K562 (cell line): Measurements from ENCODE around the gene CUL2. TPM values are rescaled to one million over a fixed set of nuclear protein-coding genes. Genes with fewer than 3 reads are reported as not detected.
A peak's percentile ranks its signal among the peaks of the same experiment; 100 is the strongest.

Source experiments
- ATAC-seq: fragments of 200-7000 bp; cut with Tn5 transposase; 3 replicates; pipeline ENCODE4 v1.9.1; 2020; ENCODE audit warnings: moderate library complexity
- BruUV-seq: library from RNA; stranded (reverse); fragments of 400-500 nt; replicated peaks from 2 replicates; lab custom pipeline; 2021; lab: Mats Ljungman, UMichigan
- CTCF ChIA-PET: fragments of 300-600 bp; formaldehyde crosslinking; extraction: SDS; loops from one replicate; lab custom pipeline; 2021; ENCODE audit warnings: low intra/inter-chr PET ratio; lab: Yijun Ruan, JAX
- POLR2A ChIA-PET: fragments of 300-600, 350-650 bp; sonication (Branson Sonifier 250); formaldehyde crosslinking; extraction: SDS; loops from one replicate; lab custom pipeline; 2021; ENCODE audit warnings: antibody characterized with exemption, inconsistent platforms; lab: Yijun Ruan, JAX
- DNase-seq, 4 experiments: peaks; one replicate each; pipeline versions ENCODE4 v3.0.0 to v3.0.0-alpha.2; 2011 to 2018; ENCODE audit warnings: low spot score in 3 of 4, mixed read lengths in 3 of 4; ENCODE audit errors: extremely low read depth in 1 of 4
- FAIRE-seq: peaks from 2 replicates; lab custom pipeline; 2011; peaks lifted over from hg19 to GRCh38; lab: Jason Lieb, UNC
- H2AFZ ChIP-seq: 2 replicates; pipeline ENCODE4 v1.6.0; 2011; ENCODE audit warnings: low read depth, low read length, control low read depth, inconsistent platforms
- H3K27ac ChIP-seq: fragments of 200-600 bp; 3 replicates; pipeline ENCODE4 v1.8.0; 2011; ENCODE audit warnings: low read depth, mild to moderate bottlenecking, control low read depth, inconsistent platforms, low read length, moderate library complexity, mixed read lengths; ENCODE audit errors: extremely low read depth
- H3K27me3 ChIP-seq, 2 experiments: fragments of 300-600 bp in 1 of 2; 2 replicates in 1 of 2; 3 replicates in 1 of 2; pipeline versions ENCODE4 v1.6.0 to v1.8.0; 2011; ENCODE audit warnings: inconsistent platforms in 2 of 2, low read length in 2 of 2, mild to moderate bottlenecking in 1 of 2, mixed read lengths in 1 of 2, moderate library complexity in 1 of 2; ENCODE audit not compliant: control insufficient read depth in 2 of 2, insufficient read depth in 2 of 2
- H3K36me3 ChIP-seq: fragments of 300-600 bp; 3 replicates; pipeline ENCODE4 v1.8.0; 2011; ENCODE audit warnings: mild to moderate bottlenecking, low read length, inconsistent platforms; ENCODE audit not compliant: control insufficient read depth, insufficient read depth
- H3K4me1 ChIP-seq, 2 experiments: fragments of 200-600 bp in 1 of 2; replicated peaks in 1 of 2; 2 replicates in 1 of 2; 3 replicates in 1 of 2; pipeline versions ENCODE4 v1.5.1 to v1.8.0; 2011; ENCODE audit warnings: inconsistent platforms in 2 of 2, low read length in 2 of 2, mild to moderate bottlenecking in 1 of 2, mixed read lengths in 1 of 2, moderate library complexity in 1 of 2; ENCODE audit not compliant: control insufficient read depth in 2 of 2, insufficient read depth in 2 of 2
- H3K4me2 ChIP-seq: 2 replicates; pipeline ENCODE4 v1.6.1; 2011; ENCODE audit warnings: low read length, control low read depth, inconsistent platforms, mixed read lengths; ENCODE audit not compliant: insufficient read depth
- H3K4me3 ChIP-seq: fragments of 200-600 bp; sonication (generic), shearing (Covaris generic); 2 replicates; pipeline ENCODE4 v1.5.1; 2016; ENCODE audit warnings: control low read depth, inconsistent platforms
- H3K79me2 ChIP-seq: fragments of 200-600 bp; 3 replicates; pipeline ENCODE4 v1.8.0; 2011; ENCODE audit warnings: low read length, inconsistent platforms; ENCODE audit not compliant: control insufficient read depth, insufficient read depth
- H3K9ac ChIP-seq, 2 experiments: 2 replicates each; pipeline versions ENCODE4 v1.6.0 to v1.6.1; 2011; ENCODE audit warnings: low read depth in 2 of 2, low read length in 2 of 2, control low read depth in 1 of 2, inconsistent platforms in 1 of 2, mild to moderate bottlenecking in 1 of 2, mixed read lengths in 1 of 2; ENCODE audit not compliant: insufficient read depth in 1 of 2
- H3K9me1 ChIP-seq: one replicate; pipeline ENCODE4 v1.6.0; 2011; ENCODE audit warnings: inconsistent platforms, mild to moderate bottlenecking, low read length, moderate library complexity; ENCODE audit not compliant: control insufficient read depth, insufficient read depth
- H3K9me3 ChIP-seq: replicated peaks from 2 replicates; pipeline ENCODE4 v1.5.1; 2011; ENCODE audit warnings: low read depth, low read length, inconsistent platforms; ENCODE audit not compliant: control insufficient read depth, insufficient read depth
- H4K20me1 ChIP-seq: replicated peaks from 2 replicates; pipeline ENCODE4 v1.6.1; 2011; ENCODE audit warnings: low read length, inconsistent platforms, mixed read lengths; ENCODE audit not compliant: control insufficient read depth, insufficient read depth
- CBX3 ChIP-seq, 2 experiments: IDR thresholded peaks; 1 replicate in 1 of 2; 2 replicates in 1 of 2; pipeline ENCODE4 v1.6.1; 2012; ENCODE audit warnings: inconsistent platforms in 2 of 2, low read length in 2 of 2, borderline replicate concordance in 1 of 2, control low read depth in 1 of 2
- CBX5 ChIP-seq: IDR thresholded peaks from 2 replicates; pipeline ENCODE4 v1.6.1; 2014; ENCODE audit warnings: low read depth, borderline replicate concordance
- CREB1 ChIP-seq, 2 experiments: sonication (generic) in 1 of 2; formaldehyde crosslinking in 1 of 2; IDR thresholded peaks; 2 replicates each; pipeline versions ENCODE4 v1.6.1 to v1.8.0; 2012 to 2022; ENCODE audit warnings: inconsistent platforms in 1 of 2, mild to moderate bottlenecking in 1 of 2, missing genetic modification reagents in 1 of 2, moderate library complexity in 1 of 2
- ELF2 ChIP-seq: fragments of 250-450 bp; sonication (Bioruptor Pico); IDR thresholded peaks from 2 replicates; pipeline ENCODE4 v1.5.0; 2021; ENCODE audit warnings: mild to moderate bottlenecking
- HDAC3 ChIP-seq: fragments of 450-650 bp; IDR thresholded peaks from 2 replicates; pipeline ENCODE4 v1.6.1; 2018; ENCODE audit warnings: borderline replicate concordance, mild to moderate bottlenecking, moderate library complexity; ENCODE audit not compliant: partially characterized antibody
- HDAC8 ChIP-seq: fragments of 450-650 bp; IDR thresholded peaks from 2 replicates; pipeline ENCODE4 v1.6.1; 2016; ENCODE audit warnings: mild to moderate bottlenecking, missing genetic modification characterization, moderate library complexity, missing compliant biosample characterization
- PHTF2 ChIP-seq: fragments of 250-450 bp; sonication (Bioruptor Pico); IDR thresholded peaks from 2 replicates; pipeline ENCODE4 v1.5.0; 2021; ENCODE audit warnings: mild to moderate bottlenecking
- PPARD ChIP-seq: fragments of 250-450 bp; sonication (Bioruptor Pico); IDR thresholded peaks from 2 replicates; pipeline ENCODE4 v1.8.0; 2022; ENCODE audit warnings: inconsistent platforms, mild to moderate bottlenecking, moderate library complexity
- TAL1 ChIP-seq: fragments of 450-650 bp; IDR thresholded peaks from 2 replicates; pipeline ENCODE4 v1.6.1; 2016; ENCODE audit warnings: mild to moderate bottlenecking
- TRIM28 ChIP-seq: fragments of 450-650 bp; IDR thresholded peaks from 2 replicates; pipeline ENCODE4 v1.6.1; 2017
- ZFP30 ChIP-seq: fragments of 250-450 bp; sonication (Bioruptor Pico); IDR thresholded peaks from 2 replicates; pipeline ENCODE4 v1.8.0; 2022; ENCODE audit warnings: moderate library complexity, mild to moderate bottlenecking, inconsistent platforms, borderline replicate concordance
- ZKSCAN3 ChIP-seq: fragments of 250-450 bp; sonication (Bioruptor Pico); IDR thresholded peaks from 2 replicates; pipeline ENCODE4 v1.4.0; 2020
- ZNF140 ChIP-seq: fragments of 250-450 bp; sonication (Bioruptor Pico); IDR thresholded peaks from 2 replicates; pipeline ENCODE4 v1.8.0; 2021; ENCODE audit warnings: moderate library complexity, mild to moderate bottlenecking, inconsistent platforms
- WGBS: fragments of 100-300 bp; shearing (Covaris generic); methylation state at CpG from one replicate; pipeline ENCODE4 v1.1.6; 2016; ENCODE audit warnings: low coverage, mixed read lengths; ENCODE audit not compliant: insufficient coverage; ENCODE audit errors: missing lambda C conversion rate; 5-methylcytosine and 5-hydroxymethylcytosine counted together
- in situ Hi-C: fragments of 300-500 bp; cut with MboI; formaldehyde crosslinking; loops from 4 replicates; pipeline ENCODE4 v1.15.0; 2018; ENCODE audit warnings: inconsistent platforms, mixed read lengths
- intact Hi-C: fragments of 100-400 bp; cut with micrococcal nuclease; formaldehyde crosslinking; loops from 2 replicates; pipeline ENCODE4 v1.14.2; 2022
- polyA plus RNA-seq, 8 experiments: library from polyadenylated mRNA; depleted of rRNA in 4 of 8; stranded (reverse) in 5 of 8; unstranded in 3 of 8; fragments of >200 nt; fragmentation: Nextera tagmentation in 2 of 8; fragmentation: Illumina TruSeq in 1 of 8; extraction: Ambion mirVana in 2 of 8; extraction: Trizol in 1 of 8; gene quantifications; 2 replicates each; pipeline versions ENCODE4 v1.2.1 to v1.2.3, GENCODE V29; 2011 to 2014; ENCODE audit warnings: inconsistent platforms in 1 of 8, missing spikeins in 1 of 8
- total RNA-seq, 7 experiments: library from RNA; depleted of rRNA in 6 of 7; stranded (reverse); fragments of >200 nt in 6 of 7; fragmentation: Illumina TruSeq in 2 of 7; extraction: Trizol in 2 of 7; gene quantifications; 2 replicates each; pipeline versions ENCODE4 v1.2.1 to v1.2.3, GENCODE V29; 2011 to 2021; ENCODE audit warnings: low replicate concordance in 1 of 7
- TF ChIP-seq, protein P1 (sequence below): fragments of 450-650 bp; IDR thresholded peaks from 2 replicates; pipeline ENCODE4 v1.6.1; 2018; ENCODE audit warnings: mild to moderate bottlenecking, low read depth; ENCODE audit not compliant: partially characterized antibody
- TF ChIP-seq, protein P2 (sequence below): fragments of 250-450 bp; sonication (Bioruptor Pico); IDR thresholded peaks from 2 replicates; pipeline ENCODE4 v1.5.1; 2021; ENCODE audit warnings: mild to moderate bottlenecking

CUL2 gene
- total and polyA plus RNA-seq, 9 of the 15 experiments (the other 6 are each of a cell fraction or from before 2014, with no cell fraction given), result 17.3 to 46.3 (median 41.2) TPM

DNA sequence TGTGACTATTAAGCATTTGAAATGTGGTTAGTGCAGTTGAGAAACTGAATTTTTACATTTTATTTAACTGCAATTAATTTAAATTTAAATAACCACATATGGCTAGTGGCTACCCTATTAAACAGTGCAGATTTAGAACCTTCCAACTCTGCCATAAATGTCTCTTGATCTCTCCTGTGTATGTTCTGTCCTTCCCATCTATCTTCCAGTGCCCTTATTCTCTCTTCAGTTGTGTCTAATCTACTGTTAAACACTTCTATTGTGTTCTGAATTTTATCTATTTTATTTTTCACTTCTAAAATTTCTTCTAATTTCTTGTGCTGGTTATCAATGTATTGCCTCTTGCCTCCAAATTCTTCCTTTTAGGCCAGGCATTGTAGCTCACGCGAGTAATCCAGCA, 105.0 kb downstream of the CUL2 start:
- ChIA-PET POLR2A (no interaction called here), CTCF (no interaction called here)
- 26% methylated on average over 2 of the region's 2 CpGs for WGBS
- no peaks in the 10 kb centered on the region for H3K79me2 ChIP-seq
- H3K9me1 ChIP-seq, result no peaks in the 10 kb centered on the region
- in situ Hi-C loops, result loop anchor here (10.0 kb wide), 1 partner anchor 320 kb away; no protein-coding TSS in a partner anchor
- no TSS peak for BruUV-seq
- ATAC-seq (no peak), DNase-seq (no peak), FAIRE-seq (no peak)
- no peak overlapping the region for H3K4me2 ChIP-seq
- no peak overlapping the region for H3K9ac ChIP-seq
- H4K20me1 ChIP-seq, result no peaks in the 10 kb centered on the region
- H3K27ac ChIP-seq, result no peak overlapping the region
- 0 out of 5 replicates have a peak, but pooled peaks cover 0 to under 1% of the 10 kb centered on the region in 2 experiments for H3K27me3 ChIP-seq
- 0 out of 2 replicates have a peak, but pooled peaks cover 4% of the 10 kb centered on the region for H3K9me3 ChIP-seq
- intact Hi-C loops, result no loop called here
- H3K4me3 ChIP-seq, result no peak overlapping the region
- no peak overlapping the region for H2AFZ ChIP-seq
- H3K4me1 ChIP-seq, result no peaks in the 10 kb centered on the region
- H3K36me3 ChIP-seq, result no peaks in the 10 kb centered on the region
- TF ChIP-seq TAL1, result no peak
- no peak for TF ChIP-seq ZNF140 (CRISPR knock-in tag)
- no peak for TF ChIP-seq PHTF2 (CRISPR knock-in tag)
- no peak for TF ChIP-seq PPARD (CRISPR knock-in tag)
- TF ChIP-seq ELF2, result no peak
- TF ChIP-seq ZKSCAN3 (CRISPR knock-in tag), result no peak
- TF ChIP-seq CBX5, result peak; percentile 86; the same call in 1 of the 2 replicates
- TF ChIP-seq CREB1 (IDR thresholded peaks at IDR 0.05), result no peak
- TF ChIP-seq CREB1 (CRISPR knock-in tag; IDR thresholded peaks at IDR 0.05), result no peak
- peak; percentile 94 for TF ChIP-seq ZFP30 (CRISPR knock-in tag)
- peak; percentile 64; the same call in 1 of the 2 replicates for TF ChIP-seq TRIM28
- TF ChIP-seq, protein P1, sequence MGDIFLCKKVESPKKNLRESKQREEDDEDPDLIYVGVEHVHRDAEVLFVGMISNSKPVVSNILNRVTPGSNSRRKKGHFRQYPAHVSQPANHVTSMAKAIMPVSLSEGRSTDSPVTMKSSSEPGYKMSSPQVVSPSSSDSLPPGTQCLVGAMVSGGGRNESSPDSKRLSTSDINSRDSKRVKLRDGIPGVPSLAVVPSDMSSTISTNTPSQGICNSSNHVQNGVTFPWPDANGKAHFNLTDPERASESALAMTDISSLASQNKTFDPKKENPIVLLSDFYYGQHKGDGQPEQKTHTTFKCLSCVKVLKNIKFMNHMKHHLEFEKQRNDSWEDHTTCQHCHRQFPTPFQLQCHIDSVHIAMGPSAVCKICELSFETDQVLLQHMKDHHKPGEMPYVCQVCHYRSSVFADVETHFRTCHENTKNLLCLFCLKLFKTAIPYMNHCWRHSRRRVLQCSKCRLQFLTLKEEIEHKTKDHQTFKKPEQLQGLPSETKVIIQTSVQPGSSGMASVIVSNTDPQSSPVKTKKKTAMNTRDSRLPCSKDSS, result peak; percentile 88
- no peak for TF ChIP-seq HDAC3
- no peak for TF ChIP-seq HDAC8 (tag)
- TF ChIP-seq CBX3 (IDR thresholded peaks at IDR 0.05; ENCODE audit: borderline replicate concordance in 1 of 2, low read length in 2 of 2), result peak in 1 of 2 experiments; percentile 89; a peak in 2 of 3 replicates
- TF ChIP-seq, protein P2, sequence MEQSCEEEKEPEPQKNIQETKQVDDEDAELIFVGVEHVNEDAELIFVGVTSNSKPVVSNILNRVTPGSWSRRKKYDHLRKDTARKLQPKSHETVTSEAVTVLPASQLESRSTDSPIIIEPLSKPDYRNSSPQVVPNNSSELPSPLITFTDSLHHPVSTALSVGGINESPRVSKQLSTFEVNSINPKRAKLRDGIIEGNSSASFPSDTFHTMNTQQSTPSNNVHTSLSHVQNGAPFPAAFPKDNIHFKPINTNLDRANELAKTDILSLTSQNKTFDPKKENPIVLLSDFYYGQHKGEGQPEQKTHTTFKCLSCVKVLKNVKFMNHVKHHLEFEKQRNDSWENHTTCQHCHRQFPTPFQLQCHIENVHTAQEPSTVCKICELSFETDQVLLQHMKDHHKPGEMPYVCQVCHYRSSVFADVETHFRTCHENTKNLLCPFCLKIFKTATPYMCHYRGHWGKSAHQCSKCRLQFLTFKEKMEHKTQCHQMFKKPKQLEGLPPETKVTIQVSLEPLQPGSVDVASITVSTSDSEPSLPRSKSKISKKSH (CRISPR knock-in tag), result 0 out of 2 replicates have a peak, but pooled peaks have one; percentile 20
